GM19328 (cell line): ENCODE data around the gene SEMA5A.

Experiments
- ATAC-seq: cut with Tn5 transposase; IDR thresholded peaks from one replicate; pipeline ENCODE4 v1.9.1; 2021; ENCODE audit warnings: mild to moderate bottlenecking, moderate library complexity; ENCODE audit not compliant: unreplicated experiment

Gene SEMA5A

DNA sequence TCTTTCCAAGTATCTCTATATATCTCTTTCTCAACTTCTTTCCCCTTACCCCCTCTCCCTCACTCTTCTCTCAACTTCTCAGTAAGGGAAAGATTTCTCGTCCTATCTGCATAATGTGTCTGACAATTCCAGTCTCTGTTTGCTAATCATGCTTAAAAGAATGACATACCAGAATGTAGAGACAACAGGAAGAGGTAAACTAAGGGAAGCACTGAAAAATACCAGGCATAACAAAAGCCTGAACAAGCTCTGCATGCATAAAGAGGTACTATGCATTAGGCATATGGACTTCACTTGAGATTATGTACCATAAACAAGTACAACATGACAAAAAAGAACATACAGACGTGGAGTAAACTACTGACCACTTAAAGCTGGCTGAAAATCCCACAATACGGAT lies 62.6 kb downstream of the SEMA5A start:
- ATAC-seq = no peak

DNA sequence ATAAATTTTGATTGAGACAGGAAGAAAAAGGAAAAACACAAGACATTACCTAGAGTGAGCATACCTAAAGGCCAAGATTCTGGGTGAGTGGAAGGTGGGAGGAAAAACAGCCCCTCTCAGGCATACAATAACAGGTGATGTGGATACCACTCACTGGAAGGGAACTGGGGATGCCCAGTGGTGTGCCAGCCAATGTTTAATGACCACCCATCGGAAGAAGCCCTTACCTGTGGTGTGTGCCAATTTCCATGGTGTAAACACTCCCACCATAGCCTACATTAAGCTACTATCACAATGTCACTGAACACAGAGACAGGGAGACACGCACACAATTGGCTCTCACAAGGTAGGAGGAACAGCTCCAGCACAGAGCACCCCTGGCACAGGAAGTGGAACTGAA lies 63.5 kb downstream of the SEMA5A start:
- no peak for ATAC-seq

DNA sequence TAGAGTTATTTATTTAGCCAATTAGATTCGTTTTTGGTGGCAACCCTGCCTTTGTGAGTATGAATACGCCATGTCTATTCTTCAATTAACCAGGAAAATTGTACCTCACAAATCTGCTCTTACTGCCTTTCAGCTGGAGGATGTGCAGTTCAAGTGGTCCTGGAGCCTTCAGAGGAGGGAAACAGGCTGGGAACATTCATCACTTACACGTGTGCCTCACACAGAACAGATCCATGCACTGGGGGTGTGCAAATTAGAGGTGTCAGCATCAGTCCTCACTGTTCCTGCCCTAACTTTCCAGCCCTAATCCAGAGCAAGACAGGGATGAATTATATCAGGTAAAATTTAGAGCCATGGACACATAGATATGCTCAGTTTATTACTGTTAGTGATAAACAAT lies 65.4 kb downstream of the SEMA5A start:
- ATAC-seq = no peak

DNA sequence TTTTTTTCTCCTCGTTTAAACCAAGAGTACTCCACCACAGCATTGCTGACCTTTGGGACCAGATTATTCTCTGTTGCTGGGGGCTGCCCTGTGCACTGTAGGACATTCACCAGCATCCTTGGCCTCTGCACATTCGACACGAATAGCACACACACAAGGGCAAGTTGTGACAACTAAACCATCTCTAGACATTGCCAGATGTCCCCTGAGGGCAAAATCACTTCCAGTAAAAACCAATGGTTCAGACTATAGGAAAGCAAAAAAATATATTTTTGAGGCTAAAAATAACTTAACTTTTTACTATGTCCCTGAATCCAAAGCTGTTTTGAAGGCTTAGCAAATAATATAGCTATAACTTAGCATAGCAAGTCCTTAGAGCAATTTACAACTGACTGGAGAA lies 65.9 kb downstream of the SEMA5A start:
- no peak for ATAC-seq

DNA sequence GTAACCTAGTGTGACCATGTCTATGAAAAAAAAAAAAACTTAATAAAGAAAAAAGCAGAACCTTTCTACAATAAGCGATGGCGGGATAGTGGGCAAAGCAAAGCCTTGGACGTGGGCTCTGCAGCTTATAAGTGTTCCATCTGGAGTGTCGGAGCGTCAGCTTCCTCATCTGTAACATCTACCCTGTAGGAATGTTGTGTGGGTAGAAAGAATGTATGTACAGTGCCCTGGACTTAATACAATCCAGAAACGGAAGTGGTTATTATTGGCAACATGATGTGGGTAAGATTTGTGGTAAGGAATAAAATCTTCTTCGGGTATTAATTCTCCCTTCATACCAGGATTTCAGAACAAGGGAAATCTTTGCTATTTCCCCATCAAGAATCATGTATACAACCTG lies 66.5 kb downstream of the SEMA5A start:
- ATAC-seq = no peak

DNA sequence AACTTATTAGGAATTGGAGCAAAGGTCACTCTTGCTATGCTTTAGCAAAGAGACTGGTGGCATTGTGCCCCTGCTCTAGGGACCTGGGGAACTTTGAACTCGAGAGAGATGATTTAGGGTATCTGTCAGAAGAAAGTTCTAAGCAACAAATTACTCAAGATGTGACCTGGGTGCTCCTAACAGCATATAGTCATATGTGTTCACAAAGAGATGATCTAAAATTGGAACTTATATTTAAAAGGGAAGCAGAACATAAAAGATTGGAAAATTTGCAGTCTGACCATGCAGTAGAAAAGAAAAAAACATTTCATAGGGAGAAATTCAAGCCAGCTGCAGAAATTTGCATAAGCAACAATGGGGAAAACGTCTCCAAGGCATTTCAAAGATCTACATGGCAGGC lies 68.3 kb downstream of the SEMA5A start:
- ATAC-seq = no peak

DNA sequence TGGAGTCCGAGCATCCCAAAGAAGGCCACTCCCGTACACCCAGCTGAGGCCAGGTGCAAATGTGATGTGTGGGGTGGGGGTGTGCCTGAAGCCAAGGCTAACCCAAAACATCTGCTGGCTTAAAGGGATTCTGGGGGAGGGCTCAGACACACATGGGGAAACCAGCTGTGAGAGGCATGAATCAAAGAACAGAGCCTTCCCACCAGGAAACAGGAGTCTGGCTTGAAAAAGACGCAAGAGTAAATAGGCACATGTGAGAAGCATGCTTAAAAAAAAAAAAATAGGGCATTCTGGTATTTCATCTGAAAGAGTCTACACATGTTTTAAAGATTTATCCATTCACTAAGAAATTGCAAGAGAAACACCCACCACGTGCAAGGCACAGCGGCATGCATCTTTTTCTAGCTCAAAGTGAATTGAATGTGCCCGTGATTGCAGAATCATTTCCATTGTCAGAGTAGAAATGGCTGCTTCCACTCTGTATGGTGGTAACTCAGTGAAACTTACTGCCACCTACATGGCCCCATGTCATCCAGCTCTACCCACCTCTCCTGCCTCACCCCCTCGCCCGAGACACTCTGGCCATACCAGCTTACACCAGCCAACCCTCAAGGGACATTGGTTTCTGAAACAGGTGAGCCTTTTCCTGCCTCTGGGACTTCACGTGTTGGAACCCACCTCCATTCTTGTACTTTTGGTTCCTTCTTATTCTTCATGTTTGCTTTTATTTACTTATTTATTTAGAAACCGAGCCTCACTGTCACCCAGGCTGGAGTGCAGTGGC lies 71.5 kb downstream of the SEMA5A start:
- ATAC-seq = no peak

DNA sequence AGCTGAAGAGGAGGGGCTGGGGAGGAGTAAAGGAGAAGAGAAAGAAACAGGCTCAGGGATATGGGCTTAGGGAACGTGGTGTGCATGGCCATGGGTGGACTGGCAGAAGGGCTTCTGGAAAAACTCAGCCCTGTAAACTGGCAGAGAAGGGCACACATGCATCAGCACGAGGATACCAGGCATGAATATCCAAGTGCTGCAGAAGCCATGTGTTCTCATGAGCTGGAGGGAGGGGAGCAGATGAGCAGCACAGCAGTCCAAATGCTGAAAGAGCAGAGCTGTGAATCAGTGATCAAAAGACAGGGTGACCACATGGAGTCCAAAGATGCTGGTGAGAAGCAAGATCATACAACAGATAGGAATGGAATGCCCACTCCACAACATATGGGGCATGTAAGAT lies 72.3 kb downstream of the SEMA5A start:
- ATAC-seq = no peak

DNA sequence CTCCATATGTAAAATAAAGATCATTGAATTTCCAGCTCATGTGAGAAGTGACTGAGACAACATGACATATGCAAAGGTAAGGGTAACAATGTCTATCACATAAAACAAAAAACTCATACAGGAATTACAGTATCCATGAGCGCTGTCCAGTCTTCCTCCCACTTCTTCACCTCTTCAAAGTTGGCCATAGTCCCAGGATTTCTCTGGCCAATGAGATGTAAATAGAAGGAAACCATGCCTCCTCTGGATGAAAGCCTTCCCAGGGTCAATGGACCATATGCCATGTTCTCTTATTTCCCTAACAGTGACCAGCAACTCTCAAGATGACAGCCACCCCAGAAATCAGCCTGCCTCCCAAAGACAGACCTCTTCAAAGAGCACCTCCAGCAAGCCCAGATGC lies 75.5 kb downstream of the SEMA5A start:
- no peak for ATAC-seq

DNA sequence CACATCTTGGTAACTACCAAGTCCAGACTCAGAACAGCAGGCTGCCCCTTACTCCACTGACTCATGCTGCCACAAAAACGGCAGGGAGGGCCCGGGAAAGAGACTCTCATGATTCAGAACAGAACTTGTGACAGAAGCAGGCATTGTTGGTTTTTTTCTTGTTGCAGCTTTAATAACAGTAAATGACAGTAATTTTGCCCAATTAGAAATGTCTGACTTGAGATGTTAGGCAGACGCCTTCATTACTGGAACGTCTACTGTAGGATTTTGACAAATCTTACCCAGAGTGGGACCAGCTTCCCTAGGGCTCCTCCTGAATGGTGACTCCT lies 77.9 kb downstream of the SEMA5A start:
- no peak for ATAC-seq

DNA sequence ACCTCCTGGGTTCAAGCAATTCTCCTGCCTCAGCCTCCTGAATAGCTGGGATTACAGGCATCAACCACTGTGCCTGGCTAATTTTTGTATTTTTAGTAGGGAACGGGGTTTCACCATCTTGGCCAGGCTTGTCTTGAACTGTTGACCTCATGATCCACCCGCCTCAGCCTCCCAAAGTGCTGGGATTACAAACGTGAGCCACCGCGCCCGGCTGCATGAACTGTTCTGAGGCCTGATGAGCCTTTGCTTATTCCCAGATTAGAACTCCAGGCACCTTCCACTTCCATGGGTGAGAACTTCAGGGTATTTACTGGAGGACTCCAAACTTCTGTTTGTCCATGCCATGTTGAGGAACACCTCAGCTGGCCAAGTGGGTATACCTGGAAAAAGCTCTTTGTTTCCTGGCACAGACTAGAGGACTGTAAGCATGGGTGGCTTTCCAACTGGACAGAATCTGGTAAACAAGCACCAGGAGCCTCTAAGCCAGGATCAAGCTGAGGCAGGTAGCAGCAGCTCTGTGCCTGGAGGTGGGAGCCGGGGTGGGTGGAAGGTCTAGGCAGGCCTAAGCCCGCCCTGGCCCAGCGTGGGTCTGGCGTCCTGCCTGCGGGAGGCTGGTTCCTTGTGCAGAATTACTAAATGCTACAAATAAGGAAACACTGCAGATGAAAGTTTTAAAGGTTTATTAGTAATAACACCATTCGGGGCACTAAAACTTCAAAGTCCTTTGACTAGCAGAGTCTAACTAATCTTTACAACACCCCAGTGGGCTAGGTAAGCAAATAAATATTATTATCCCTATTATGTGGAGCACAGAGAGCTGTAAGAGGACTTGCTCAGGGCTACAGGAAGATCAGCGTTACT lies 78.4 kb downstream of the SEMA5A start:
- ATAC-seq = no peak

DNA sequence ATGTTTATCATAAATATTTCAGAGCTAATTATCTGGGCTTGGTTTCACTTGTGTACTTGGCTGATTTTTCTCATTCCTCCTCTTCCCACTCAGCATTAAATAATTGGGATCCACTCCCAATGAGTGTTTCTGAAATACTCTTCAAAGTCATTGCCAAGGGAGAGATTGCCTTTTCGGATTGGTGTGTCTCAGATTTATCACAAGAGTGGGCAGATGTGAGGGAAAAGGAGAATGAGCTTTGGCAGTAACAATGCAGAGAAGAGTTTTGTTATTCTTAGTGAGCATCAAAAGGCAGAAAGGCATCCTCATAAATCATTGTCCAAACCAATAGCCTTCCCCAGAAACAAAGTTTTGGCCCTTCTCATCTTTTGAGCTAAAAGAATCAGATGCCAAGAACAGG lies 79.2 kb downstream of the SEMA5A start:
- ATAC-seq = no peak

DNA sequence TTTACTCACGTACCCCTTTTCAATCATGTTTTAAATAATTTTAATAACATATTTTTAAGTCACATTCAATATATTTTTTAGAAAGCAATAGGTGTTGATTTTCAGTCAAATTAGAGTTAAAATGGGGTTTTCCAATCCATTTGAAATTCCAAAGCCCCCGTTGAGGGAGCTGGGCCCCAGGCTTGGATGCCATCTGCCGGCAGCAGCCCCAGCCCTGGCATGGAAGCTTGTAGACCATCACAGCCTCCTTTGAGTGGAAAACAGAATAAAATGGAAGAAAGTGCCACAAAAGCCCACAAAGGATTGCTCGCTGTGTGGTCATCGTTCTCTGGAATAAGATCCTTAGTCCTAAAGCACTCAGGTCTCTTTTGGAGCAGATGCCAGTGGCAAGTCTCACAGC lies 81.4 kb downstream of the SEMA5A start:
- no peak for ATAC-seq

DNA sequence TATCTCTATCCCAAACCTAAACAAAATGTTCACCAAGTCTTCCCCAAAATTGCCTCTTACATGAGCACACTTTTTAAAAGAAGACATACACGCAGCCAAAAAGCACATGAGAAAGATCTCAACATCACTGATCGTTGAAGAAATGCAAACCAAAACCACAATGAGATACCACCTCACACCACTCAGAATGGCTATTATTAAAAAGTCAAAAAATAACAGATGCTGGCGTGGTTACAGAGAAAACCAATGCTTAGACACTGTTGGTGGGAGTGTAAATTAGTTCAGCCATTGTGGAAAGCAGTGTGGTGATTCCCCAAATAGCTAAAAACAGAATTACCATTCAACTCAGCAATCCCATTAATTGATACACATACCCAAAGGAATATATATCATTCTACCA lies 83.8 kb downstream of the SEMA5A start:
- no peak for ATAC-seq

DNA sequence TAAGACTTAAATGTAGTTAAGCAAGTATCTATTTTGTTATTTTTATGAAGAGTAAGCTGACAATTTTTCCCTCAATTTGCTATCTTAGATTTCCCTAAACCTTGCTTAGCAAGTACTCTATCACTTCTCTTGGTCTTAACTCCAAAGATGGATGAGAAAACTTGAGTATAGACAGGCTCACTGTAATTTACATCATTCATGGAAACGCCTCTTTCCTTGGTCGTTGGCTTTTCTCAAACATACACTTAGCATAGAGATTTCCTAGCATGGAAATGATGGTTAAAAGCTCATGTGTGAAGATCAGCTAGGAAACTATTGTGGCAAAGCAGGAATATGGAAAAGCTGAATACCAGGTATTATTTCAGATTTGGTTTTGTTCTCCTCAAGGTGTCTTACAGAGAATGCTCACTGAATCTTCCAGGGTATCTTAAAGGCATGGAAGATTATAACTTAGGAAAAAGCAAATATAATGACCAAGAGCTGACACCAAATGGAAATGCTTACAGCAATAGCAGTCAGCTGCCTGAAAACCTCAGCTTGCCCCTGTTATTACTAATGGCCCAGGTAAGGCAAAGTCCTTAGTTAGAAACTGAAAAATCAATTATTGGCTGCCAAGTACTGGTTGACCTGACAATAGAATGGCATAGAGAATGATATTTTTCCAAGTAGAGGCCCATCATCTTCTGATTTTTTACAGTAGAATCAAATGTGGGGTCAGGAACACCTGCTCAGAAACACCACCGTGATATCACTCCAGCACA lies 84.8 kb downstream of the SEMA5A start:
- ATAC-seq = no peak

DNA sequence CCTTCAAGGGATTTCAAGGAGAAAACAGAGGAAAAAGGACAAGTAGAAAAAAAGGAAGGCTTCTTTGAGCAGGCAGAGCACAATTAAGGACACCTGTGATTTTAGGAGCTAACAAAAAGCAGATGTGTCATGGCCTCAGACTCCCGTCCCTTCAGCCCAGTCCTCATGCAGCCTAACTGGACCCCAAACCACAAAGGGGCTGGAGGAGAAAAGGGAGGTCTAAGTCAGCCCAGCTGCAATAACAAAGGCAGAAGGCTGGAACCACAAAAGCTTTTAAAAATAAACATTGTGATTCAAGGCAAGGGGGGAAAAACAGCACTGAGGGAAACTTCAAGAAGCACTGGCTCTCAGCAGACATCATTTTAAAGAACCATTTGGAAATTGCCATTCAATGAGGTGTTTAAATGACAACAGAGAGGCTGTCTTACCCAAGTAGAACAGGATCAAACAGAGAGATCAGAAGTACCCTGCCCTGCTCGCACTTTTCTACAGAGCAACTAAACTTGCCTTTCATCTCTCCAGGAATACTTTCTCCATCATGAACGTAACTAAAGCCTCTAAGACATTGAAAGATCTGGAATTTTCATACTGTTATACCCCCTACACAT lies 89.3 kb downstream of the SEMA5A start:
- no peak for ATAC-seq

DNA sequence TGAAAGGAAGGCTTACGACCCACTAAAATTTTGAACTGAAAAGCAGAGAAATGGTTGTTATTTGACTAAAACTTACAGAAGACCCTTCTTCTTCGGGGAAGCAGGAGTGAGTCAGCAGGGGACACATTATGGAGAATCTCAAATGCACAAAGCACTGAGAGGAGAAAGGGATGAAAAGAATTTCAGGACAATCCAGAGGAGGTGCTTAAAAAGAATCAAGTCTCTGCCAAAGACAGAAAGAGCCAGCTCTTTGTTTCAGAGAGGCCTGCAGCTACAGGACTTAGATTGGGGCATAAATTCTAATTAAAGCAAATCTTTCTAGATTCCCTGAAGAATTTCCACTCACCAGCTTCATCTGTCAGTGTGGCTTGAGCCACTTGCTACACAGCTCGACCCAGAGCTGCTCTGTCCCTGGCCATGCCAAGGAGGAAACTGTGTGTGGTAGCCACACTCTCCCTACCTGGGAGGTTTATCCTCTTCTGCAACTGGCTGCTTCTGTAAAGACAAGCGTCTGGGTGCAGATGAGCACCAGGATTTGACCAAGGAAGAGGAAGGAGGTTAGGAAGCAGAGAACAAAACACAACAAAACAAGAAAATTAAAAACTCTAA lies 89.9 kb downstream of the SEMA5A start:
- ATAC-seq = no peak

DNA sequence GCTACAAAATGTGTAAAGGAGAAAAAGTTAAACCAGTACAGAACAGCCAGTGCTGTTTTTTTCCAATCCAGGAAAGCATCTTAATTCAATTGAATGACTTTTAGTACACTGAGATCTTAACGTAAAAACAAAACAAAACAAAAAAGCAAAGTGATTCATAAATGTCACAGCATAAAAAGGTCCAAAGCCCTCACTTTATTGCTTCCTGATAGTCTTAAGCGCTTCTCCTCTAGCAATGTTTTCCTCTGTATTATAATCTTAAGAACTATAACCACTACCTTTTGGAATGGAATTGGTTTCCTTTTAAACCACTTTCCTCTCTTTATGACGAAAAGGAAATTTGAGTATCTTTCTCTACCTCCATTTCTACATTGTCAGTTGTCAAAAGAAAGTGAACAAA lies 91.4 kb downstream of the SEMA5A start:
- ATAC-seq = no peak

DNA sequence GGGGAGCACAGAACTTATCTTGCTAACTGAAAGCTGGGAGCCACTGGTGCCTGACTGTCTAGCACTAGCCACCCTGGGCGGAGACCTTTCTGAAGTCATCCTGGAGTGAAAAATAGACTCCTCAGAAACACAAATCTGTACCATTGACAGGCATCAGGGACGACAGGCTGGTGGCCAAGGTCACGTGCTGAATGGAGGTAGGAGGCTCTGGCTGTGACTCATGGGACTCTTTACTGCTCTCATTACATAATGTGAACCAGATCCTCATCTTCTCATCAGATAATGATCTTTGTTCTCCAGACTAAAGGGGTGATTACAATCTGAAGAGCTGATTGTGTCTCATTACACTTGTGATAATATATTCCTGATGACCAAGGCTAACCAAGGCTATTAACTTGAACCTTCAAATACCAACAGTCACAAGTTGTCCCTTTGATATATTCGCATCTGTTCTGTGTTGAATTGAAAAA lies 91.8 kb downstream of the SEMA5A start:
- no peak for ATAC-seq

DNA sequence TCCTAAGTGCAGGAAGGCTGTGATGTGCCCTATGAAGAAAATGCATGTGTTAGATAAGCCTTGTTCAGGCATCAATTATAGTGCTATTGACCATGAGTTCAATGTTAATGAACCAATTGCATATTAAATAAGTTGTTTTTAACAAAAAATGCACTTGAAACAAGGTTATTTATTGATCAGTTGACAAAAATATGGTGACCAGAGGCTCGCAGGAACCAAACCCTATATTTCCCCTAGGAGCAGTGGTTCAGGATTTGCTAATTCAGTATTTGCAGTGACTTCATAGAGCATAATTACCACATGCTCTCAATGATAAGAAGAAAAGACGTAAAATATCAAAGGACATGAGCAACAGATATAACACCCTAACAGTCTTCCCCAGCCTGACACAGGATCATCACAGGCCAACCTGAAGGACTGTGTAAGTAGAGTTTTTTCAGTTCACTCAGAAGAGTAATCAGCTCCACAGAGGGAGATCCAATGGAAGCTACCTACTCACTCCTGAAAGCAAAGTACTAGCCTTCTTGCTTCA lies 92.3 kb downstream of the SEMA5A start:
- no peak for ATAC-seq

DNA sequence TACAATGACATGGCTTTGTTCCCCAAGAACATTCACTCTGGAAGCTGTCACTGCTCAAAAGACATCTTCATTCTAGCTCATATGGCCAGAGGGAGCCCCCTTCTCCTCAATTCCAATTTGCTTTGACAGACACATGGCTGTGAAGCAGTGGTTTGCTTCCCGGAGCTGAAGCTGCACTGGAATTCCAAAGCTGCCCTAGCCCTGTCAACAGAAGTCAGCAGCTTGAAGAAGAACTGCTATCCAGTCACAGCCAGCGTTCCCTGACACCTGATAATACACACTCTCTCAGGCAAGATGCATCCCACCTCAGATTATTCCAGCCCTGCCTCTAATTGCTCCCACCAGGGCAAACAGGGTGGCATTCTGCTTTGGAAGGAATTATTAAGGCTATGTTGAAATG lies 93.7 kb downstream of the SEMA5A start:
- ATAC-seq = no peak
